WTC11 (cell line): ENCODE measurements around the gene GABRR3.

Experiments used
- CTCF ChIP-seq: fragments of 200-600 bp; IDR thresholded peaks from 2 replicates; pipeline ENCODE4 v1.8.0; 2022; ENCODE audit warnings: antibody characterized with exemption
- ESRRA ChIP-seq: sonication (generic); formaldehyde crosslinking; IDR thresholded peaks from 2 replicates; pipeline ENCODE4 v1.8.1; 2022; ENCODE audit warnings: mild to moderate bottlenecking, missing genetic modification reagents, borderline replicate concordance
- ETV6 ChIP-seq: sonication (generic); formaldehyde crosslinking; IDR thresholded peaks from 2 replicates; pipeline ENCODE4 v1.8.1; 2022; ENCODE audit warnings: mild to moderate bottlenecking, missing genetic modification reagents
- FOXK1 ChIP-seq: sonication (generic); formaldehyde crosslinking; IDR thresholded peaks from 2 replicates; pipeline ENCODE4 v1.8.0; 2022; ENCODE audit warnings: mild to moderate bottlenecking, moderate library complexity, missing genetic modification reagents
- JAZF1 ChIP-seq: fragments of 250-450 bp; sonication (Bioruptor Pico); IDR thresholded peaks from 2 replicates; pipeline ENCODE4 v1.9.0; 2021; ENCODE audit warnings: moderate library complexity, mild to moderate bottlenecking, inconsistent platforms
- KAT7 ChIP-seq: sonication (generic); formaldehyde crosslinking; IDR thresholded peaks from 2 replicates; pipeline ENCODE4 v1.8.1; 2023; ENCODE audit warnings: missing genetic modification reagents, mild to moderate bottlenecking, borderline replicate concordance
- STAT6 ChIP-seq: sonication (generic); formaldehyde crosslinking; conservative IDR thresholded peaks from 2 replicates; pipeline ENCODE4 v1.8.1; 2023; ENCODE audit warnings: mild to moderate bottlenecking, low read depth, missing genetic modification reagents, moderate library complexity
- TCF7 ChIP-seq: sonication (generic); formaldehyde crosslinking; IDR thresholded peaks from 2 replicates; pipeline ENCODE4 v1.8.0; 2022; ENCODE audit warnings: mild to moderate bottlenecking, low read depth, missing genetic modification reagents, moderate library complexity
- TP53 ChIP-seq: sonication (generic); formaldehyde crosslinking; IDR thresholded peaks from 2 replicates; pipeline ENCODE4 v1.8.1; 2023; ENCODE audit warnings: mild to moderate bottlenecking, missing genetic modification reagents
- ZNF232 ChIP-seq: sonication (generic); formaldehyde crosslinking; IDR thresholded peaks from 2 replicates; pipeline ENCODE4 v1.8.0; 2022; ENCODE audit warnings: mild to moderate bottlenecking, missing genetic modification reagents
- ZNF423 ChIP-seq: fragments of 250-450 bp; sonication (Bioruptor Pico); IDR thresholded peaks from 2 replicates; pipeline ENCODE4 v2.1.2; 2022; ENCODE audit warnings: mild to moderate bottlenecking, moderate library complexity
- ZSCAN18 ChIP-seq: fragments of 250-450 bp; sonication (Bioruptor Pico); IDR thresholded peaks from 2 replicates; pipeline ENCODE4 v2.1.2; 2022; ENCODE audit warnings: mild to moderate bottlenecking, moderate library complexity

GRCh38 chr3:98026425-98027084, 8.6 kb downstream of the GABRR3 start:
- TF ChIP-seq ZNF423 (CRISPR knock-in tag) (no peak), ETV6 (CRISPR knock-in tag) (no peak), ESRRA (CRISPR knock-in tag) (no peak), FOXK1 (no peak), CTCF (no peak), TP53 (no peak), ZSCAN18 (no peak), ZNF232 (CRISPR knock-in tag) (no peak), TCF7 (CRISPR knock-in tag) (no peak), JAZF1 (no peak), KAT7 (CRISPR knock-in tag) (no peak), STAT6 (CRISPR knock-in tag) (no peak)
